PC-9 (cell line): ENCODE results near the gene NUDT13. TPM values are rescaled to one million over a fixed set of nuclear protein-coding genes. Genes with fewer than 3 reads are reported as not detected.
"Not testable (repeated sequence)": the region's sequence is repeated elsewhere in the genome, so short reads cannot be mapped to it uniquely, and the experiment has no call there.

Experiments used
- BruUV-seq: library from RNA; stranded (reverse); fragments of 400-500 nt; replicated peaks from 2 replicates; lab custom pipeline; 2021; lab: Mats Ljungman, UMichigan
- CTCF ChIA-PET: fragments of 300-600 bp; sonication (Branson Sonifier 250); formaldehyde crosslinking; loops from one replicate; lab custom pipeline; 2022; ENCODE audit warnings: antibody characterized with exemption; lab: Charles Lee
- POLR2A ChIA-PET: fragments of 300-600 bp; sonication (Branson Sonifier 250); formaldehyde crosslinking; loops from one replicate; lab custom pipeline; 2022; ENCODE audit warnings: antibody characterized with exemption; ENCODE audit not compliant: unreplicated experiment; lab: Charles Lee
- DNase-seq, 2 experiments: peaks; one replicate each; pipeline versions ENCODE4 v3.0.0 to v3.0.0-alpha.2; 2015 to 2022; ENCODE audit warnings: mixed read lengths in 1 of 2
- H2AFZ ChIP-seq: fragments of 200-600 bp; sonication (generic); 2 replicates; pipeline ENCODE4 v1.8.1; 2017; ENCODE audit warnings: antibody characterized with exemption
- H3F3A ChIP-seq: fragments of 200-600 bp; sonication (generic); 2 replicates; pipeline ENCODE4 v1.8.1; 2017; ENCODE audit warnings: antibody characterized with exemption, mild to moderate bottlenecking, low read depth; ENCODE audit not compliant: insufficient read depth
- H3K27ac ChIP-seq: fragments of 200-600 bp; sonication (generic); 2 replicates; pipeline ENCODE4 v1.6.1; 2016; ENCODE audit warnings: mixed run types
- H3K27me3 ChIP-seq: fragments of 200-600 bp; sonication (generic); 2 replicates; pipeline ENCODE4 v1.6.1; 2016; ENCODE audit warnings: low read depth, mixed run types; ENCODE audit not compliant: insufficient read depth
- H3K36me3 ChIP-seq: fragments of 200-600 bp; sonication (generic); 2 replicates; pipeline ENCODE4 v1.6.1; 2016; ENCODE audit warnings: low read depth, mixed run types
- H3K4me1 ChIP-seq: fragments of 200-600 bp; sonication (generic); replicated peaks from 2 replicates; pipeline ENCODE4 v1.6.1; 2016; ENCODE audit warnings: mixed run types; ENCODE audit not compliant: insufficient read depth
- H3K4me2 ChIP-seq: fragments of 200-600 bp; sonication (generic); 2 replicates; pipeline ENCODE4 v1.6.1; 2017; ENCODE audit warnings: mixed run types
- H3K4me3 ChIP-seq: fragments of 200-600 bp; sonication (generic); 2 replicates; pipeline ENCODE4 v1.6.1; 2016; ENCODE audit warnings: mixed run types
- H3K79me2 ChIP-seq: fragments of 200-600 bp; sonication (generic); 2 replicates; pipeline ENCODE4 v1.6.1; 2017; ENCODE audit warnings: low read depth, mixed run types
- H3K9me2 ChIP-seq: fragments of 200-600 bp; sonication (generic); 2 replicates; pipeline ENCODE4 v1.8.1; 2017; ENCODE audit warnings: mild to moderate bottlenecking; ENCODE audit not compliant: insufficient read depth
- H3K9me3 ChIP-seq: fragments of 200-600 bp; sonication (generic); 2 replicates; pipeline ENCODE4 v1.8.1; 2016; ENCODE audit warnings: low read depth; ENCODE audit not compliant: insufficient read depth
- H4K20me1 ChIP-seq: fragments of 200-600 bp; sonication (generic); 2 replicates; pipeline ENCODE4 v1.8.1; 2017; ENCODE audit not compliant: insufficient read depth
- EZH2 ChIP-seq: fragments of 200-600 bp; sonication (generic); IDR thresholded peaks from 2 replicates; pipeline ENCODE4 v1.8.0; 2017; ENCODE audit warnings: antibody characterized with exemption, low read depth
- intact Hi-C: fragments of 100-400 bp; cut with micrococcal nuclease; formaldehyde crosslinking; loops from one replicate; pipeline ENCODE4 v1.10.0; 2022; ENCODE audit not compliant: unreplicated experiment
- total RNA-seq: library from RNA; stranded (reverse); gene quantifications from 2 replicates; pipeline ENCODE4 v1.2.3, GENCODE V29; 2021
- TF ChIP-seq, protein P1 (sequence below): fragments of 200-600 bp; sonication (generic); conservative IDR thresholded peaks from 2 replicates; pipeline ENCODE4 v1.6.1; 2017; ENCODE audit warnings: mixed run types, antibody characterized with exemption, mild to moderate bottlenecking, moderate library complexity

Gene NUDT13
- total RNA-seq, 1 experiment from 2014 or later, result 5.2 TPM

DNA sequence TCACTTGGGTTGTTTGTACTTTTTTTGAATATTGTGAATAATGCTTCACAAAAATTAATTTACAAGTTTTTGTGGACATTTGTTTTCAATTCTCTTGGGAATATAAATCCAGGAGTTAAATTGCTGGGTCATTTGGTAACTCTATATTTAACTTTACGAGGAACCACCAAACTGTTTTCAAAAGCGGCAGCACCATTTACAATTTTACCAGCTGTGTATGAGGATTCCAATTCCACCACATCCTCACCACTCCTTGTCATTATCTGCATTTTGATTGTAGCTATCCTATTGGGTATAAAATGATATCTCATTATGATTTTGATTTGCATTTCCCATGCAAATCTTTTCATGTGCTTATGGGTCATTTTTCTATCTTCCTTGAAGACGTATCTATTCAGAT lies 4.0 kb upstream of the NUDT13 start:
- CTCF ChIA-PET, result no interaction called here
- no peaks in the 10 kb centered on the region for H3K27me3 ChIP-seq
- H3K4me1 ChIP-seq, result no peaks in the 10 kb centered on the region
- no peaks in the 10 kb centered on the region for H3K79me2 ChIP-seq
- DNase-seq, result no peak
- BruUV-seq, result no TSS peak
- H3K9me3 ChIP-seq, result 0 out of 2 replicates have a peak, but pooled peaks cover 5% of the 10 kb centered on the region
- H3F3A ChIP-seq, result peaks cover 13% of the 10 kb centered on the region
- H3K4me3 ChIP-seq, result no peak overlapping the region
- no peak for TF ChIP-seq EZH2
- H4K20me1 ChIP-seq, result no peaks in the 10 kb centered on the region
- intact Hi-C loops, result no loop called here
- H3K4me2 ChIP-seq, result no peak overlapping the region
- H3K9me2 ChIP-seq, result no peaks in the 10 kb centered on the region
- H3K27ac ChIP-seq, result no peak overlapping the region
- peaks cover 9% of the 10 kb centered on the region; the same call in 1 of the 2 replicates for H3K36me3 ChIP-seq
- POLR2A ChIA-PET, result interaction anchor here (0.5 kb wide), 1 partner anchor 299 kb away, joined by 7 read pairs; no protein-coding TSS in a partner anchor
- no peak overlapping the region for H2AFZ ChIP-seq

DNA sequence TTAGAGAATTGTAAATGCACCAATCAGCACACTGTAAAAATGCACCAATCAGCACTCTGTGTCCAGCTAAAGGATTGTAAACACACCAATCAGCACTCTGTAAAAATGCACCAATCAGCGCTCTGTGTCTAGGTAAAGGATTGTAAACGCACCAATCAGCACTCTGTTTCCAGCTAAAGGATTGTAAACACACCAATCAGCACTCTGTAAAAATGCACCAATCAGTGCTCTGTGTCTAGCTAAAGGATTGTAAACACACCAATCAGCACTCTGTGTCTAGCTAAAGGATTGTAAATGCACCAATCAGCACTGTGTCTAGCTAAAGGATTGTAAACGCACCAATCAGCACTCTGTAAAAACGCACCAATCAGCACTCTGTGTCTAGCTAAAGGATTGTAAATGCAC lies 1.0 kb upstream of the NUDT13 start:
- H2AFZ ChIP-seq, H3K27ac ChIP-seq, intact Hi-C loops, BruUV-seq, H3K4me3 ChIP-seq, H3K36me3 ChIP-seq, H3K9me3 ChIP-seq, H3K9me2 ChIP-seq, H3K79me2 ChIP-seq, H4K20me1 ChIP-seq, CTCF ChIA-PET, DNase-seq, H3K27me3 ChIP-seq, H3K4me2 ChIP-seq: not testable (repeated sequence)
- POLR2A ChIA-PET, result interaction anchor here (0.6 kb wide), 1 partner anchor 13 kb away, joined by 3 read pairs; no protein-coding TSS in a partner anchor
- peaks cover 25% of the 10 kb centered on the region for H3F3A ChIP-seq
- peaks cover 19% of the 10 kb centered on the region for H3K4me1 ChIP-seq

DNA sequence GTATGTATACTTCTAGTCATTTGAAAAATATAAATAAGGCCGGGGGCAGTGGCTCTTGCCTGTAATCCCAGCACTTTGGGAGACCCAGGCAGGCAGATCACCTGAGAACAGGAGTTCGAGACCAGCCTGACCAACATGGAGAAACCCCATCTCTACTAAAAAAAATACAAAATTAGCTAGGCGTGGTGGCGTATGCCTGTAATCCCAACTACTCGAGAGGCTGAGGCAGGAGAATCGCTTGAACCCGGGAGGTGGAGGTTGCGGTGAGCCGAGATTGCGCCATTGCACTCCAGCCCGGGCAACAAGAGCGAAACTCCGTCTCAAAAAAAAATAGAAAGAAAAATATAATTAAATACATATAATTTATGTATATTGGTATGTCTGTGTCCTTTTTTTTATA lies 1.8 kb downstream of the NUDT13 start:
- H3K9me3 ChIP-seq, H3K27me3 ChIP-seq, H3K36me3 ChIP-seq, BruUV-seq, H2AFZ ChIP-seq, H4K20me1 ChIP-seq, H3K9me2 ChIP-seq, intact Hi-C loops, DNase-seq, CTCF ChIA-PET: not testable (repeated sequence)
- Histone ChIP-seq H3K79me2 (0 out of 2 replicates have a peak, but pooled peaks cover 13% of the 10 kb centered on the region), H3K4me3 (peak overlapping the region; percentile 59; the same call in 1 of the 2 replicates), H3F3A (peaks cover 25% of the 10 kb centered on the region), H3K27ac (peak overlapping the region; percentile 91), H3K4me1 (peaks cover 22% of the 10 kb centered on the region), H3K4me2 (peak overlapping the region; percentile 82)
- POLR2A ChIA-PET, result interaction anchor here (0.6 kb wide), 1 partner anchor 787 kb away, joined by 3 read pairs; no protein-coding TSS in a partner anchor

DNA sequence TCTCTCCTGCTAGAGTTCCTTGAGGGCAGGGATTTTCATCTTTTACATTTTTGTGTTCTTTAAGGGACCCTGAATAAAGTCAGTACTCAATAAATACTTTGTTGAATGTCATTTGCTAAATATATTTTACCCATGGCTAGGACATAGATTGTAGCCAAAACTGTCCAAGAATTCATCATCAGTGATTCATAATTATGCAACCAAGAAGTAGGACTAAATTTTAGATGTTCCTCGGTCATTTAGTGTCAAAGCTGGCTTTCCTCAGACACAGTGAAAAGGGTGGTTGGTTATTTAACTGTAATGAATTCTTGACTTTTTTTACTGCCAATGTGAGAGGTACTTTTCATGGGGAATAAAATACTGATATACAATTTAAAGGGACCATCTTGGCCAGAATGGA lies 3.3 kb downstream of the NUDT13 start:
- 0 out of 2 replicates have a peak, but pooled peaks cover 5% of the 10 kb centered on the region for H3K9me3 ChIP-seq
- H3K27me3 ChIP-seq, result no peaks in the 10 kb centered on the region
- intact Hi-C loops, result no loop called here
- peak overlapping the region; percentile 36 for H3K27ac ChIP-seq
- H3K79me2 ChIP-seq, result 0 out of 2 replicates have a peak, but pooled peaks cover 13% of the 10 kb centered on the region
- H3K9me2 ChIP-seq, result no peaks in the 10 kb centered on the region
- no peak for DNase-seq
- peaks cover 37% of the 10 kb centered on the region for H3K4me1 ChIP-seq
- H3K36me3 ChIP-seq, result peaks cover 6% of the 10 kb centered on the region; the same call in 1 of the 2 replicates
- TF ChIP-seq, protein P1, sequence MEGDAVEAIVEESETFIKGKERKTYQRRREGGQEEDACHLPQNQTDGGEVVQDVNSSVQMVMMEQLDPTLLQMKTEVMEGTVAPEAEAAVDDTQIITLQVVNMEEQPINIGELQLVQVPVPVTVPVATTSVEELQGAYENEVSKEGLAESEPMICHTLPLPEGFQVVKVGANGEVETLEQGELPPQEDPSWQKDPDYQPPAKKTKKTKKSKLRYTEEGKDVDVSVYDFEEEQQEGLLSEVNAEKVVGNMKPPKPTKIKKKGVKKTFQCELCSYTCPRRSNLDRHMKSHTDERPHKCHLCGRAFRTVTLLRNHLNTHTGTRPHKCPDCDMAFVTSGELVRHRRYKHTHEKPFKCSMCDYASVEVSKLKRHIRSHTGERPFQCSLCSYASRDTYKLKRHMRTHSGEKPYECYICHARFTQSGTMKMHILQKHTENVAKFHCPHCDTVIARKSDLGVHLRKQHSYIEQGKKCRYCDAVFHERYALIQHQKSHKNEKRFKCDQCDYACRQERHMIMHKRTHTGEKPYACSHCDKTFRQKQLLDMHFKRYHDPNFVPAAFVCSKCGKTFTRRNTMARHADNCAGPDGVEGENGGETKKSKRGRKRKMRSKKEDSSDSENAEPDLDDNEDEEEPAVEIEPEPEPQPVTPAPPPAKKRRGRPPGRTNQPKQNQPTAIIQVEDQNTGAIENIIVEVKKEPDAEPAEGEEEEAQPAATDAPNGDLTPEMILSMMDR, result no peak
- TF ChIP-seq EZH2, result no peak
- H2AFZ ChIP-seq, result no peak overlapping the region
- POLR2A ChIA-PET, result no interaction called here
- no peak overlapping the region for H3K4me2 ChIP-seq
- no TSS peak for BruUV-seq
- peaks cover 37% of the 10 kb centered on the region for H3F3A ChIP-seq
- CTCF ChIA-PET, result interaction anchor here (0.6 kb wide), 1 partner anchor 488 kb away, joined by 3 read pairs; the partner anchor contains the start of gene MICU1
- no peak overlapping the region for H3K4me3 ChIP-seq
- H4K20me1 ChIP-seq, result no peaks in the 10 kb centered on the region
